ENCODE results near the gene ALK.

The ALK gene

DNA sequence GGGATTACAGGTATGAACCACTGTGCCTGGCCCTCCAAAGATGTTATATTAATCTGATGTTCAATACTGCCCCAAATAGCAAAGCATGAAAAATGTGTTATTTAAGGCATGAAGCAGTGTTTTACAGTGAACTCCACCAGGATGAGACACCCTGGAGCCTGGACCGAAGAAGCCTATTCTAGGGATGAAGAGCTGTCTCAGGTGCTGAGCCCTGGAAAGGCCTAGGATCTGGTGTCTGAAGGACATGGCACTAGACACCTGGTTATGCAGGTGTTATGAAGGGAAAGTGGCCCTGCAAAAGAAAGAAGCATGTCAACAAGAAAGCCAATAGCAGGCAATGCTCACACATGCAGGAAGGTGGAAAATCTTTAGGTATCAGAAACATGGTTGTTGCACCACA lies 431.8 kb downstream of the ALK start:
- no peak for TF ChIP-seq CTCF (IDR thresholded peaks at IDR 0.05; ENCODE audit: borderline replicate concordance, insufficient read depth, low read depth, low read length)

DNA sequence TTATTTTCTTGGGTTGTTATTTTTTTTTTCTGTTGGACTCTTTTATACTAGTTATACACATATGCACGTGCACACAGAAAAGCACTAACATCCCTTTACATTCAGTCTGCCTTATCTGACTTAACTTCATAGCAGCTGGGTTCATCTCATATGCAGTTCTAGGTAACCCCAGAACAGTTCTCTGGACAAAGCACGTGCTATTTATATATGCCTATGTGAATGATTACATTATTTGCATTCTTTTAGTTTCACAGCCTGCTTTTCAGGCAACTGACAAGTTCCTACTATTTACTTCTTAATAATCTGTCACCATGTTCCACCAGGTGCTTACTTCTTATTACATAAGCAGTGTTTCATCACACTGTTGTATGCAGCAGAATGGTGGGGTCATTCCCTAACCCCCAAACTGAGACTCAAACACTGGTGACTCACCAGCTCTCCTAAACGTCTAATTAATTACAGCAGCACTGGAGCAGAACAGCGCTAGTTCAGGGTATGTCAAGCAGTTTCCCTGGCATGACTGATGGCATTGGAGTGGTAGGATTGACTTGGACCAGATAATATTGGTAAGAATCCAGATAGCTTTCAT lies 433.3 kb downstream of the ALK start:
- TF ChIP-seq CTCF (IDR thresholded peaks at IDR 0.05; ENCODE audit: borderline replicate concordance, insufficient read depth, low read depth, low read length) = no peak
- no peak overlapping the region for H3K4me3 ChIP-seq (ENCODE audit: low read depth, low read length)

More for the DNA sequence above, 431.8 kb downstream of the ALK start:
- no peak overlapping the region for H3K4me3 ChIP-seq (ENCODE audit: low read depth, low read length)

DNA sequence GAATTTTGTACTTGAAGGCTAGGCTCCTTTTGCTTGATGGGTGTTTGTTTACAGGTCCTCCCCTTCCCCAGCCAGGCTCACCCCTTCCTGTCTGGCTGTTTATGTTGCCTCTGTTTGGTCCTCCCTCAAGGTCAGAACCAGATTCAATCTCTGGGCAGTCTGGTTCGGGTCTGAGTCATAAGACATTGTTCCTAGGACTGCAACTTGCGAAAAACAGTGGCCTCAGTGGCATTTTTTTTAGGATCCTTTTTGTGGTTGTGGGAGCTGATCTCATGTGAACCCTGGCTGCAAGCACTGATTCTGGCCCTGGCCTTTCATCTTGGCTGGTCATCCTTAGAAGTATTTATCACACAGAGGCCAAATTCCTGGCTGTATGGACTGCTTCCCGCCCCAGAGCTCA lies 435.8 kb downstream of the ALK start:
- no peak for TF ChIP-seq CTCF (IDR thresholded peaks at IDR 0.05; ENCODE audit: borderline replicate concordance, insufficient read depth, low read depth, low read length)
- H3K4me3 ChIP-seq (ENCODE audit: low read depth, low read length) = no peak overlapping the region

GRCh38 chr2:29485117-29485516 lies 436.3 kb downstream of the ALK start:
- no peak overlapping the region for H3K4me3 ChIP-seq (ENCODE audit: low read depth, low read length)
- no peak for TF ChIP-seq CTCF (IDR thresholded peaks at IDR 0.05; ENCODE audit: borderline replicate concordance, insufficient read depth, low read depth, low read length)

- no peak overlapping the region for H3K4me3 ChIP-seq (ENCODE audit: low read depth, low read length)
- TF ChIP-seq CTCF (IDR thresholded peaks at IDR 0.05; ENCODE audit: borderline replicate concordance, insufficient read depth, low read depth, low read length) = no peak
Measured at GRCh38 chr2:29482867-29483266, 438.5 kb downstream of the ALK start.

DNA sequence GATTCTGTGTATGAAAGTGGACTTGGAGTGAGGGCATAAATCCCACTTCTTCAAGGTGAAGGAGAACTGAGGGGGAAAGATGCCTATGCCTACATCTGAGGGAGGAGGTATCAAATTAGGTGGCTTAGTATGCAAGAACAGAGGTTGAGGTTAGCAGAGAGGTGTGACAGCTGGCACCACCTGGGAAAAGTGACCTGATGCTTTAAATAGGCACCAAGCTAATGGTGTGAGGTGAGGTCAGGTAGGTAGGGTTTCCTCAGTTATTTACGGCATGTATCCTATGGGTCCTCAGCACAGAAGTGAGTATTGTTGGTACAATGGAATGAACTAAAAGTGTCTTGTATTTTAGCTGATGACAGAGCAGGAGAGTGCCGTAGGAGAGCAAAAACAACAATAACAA lies 439.0 kb downstream of the ALK start:
- no peak for TF ChIP-seq CTCF (IDR thresholded peaks at IDR 0.05; ENCODE audit: borderline replicate concordance, insufficient read depth, low read depth, low read length)
- no peak overlapping the region for H3K4me3 ChIP-seq (ENCODE audit: low read depth, low read length)

- H3K4me3 ChIP-seq (ENCODE audit: low read depth, low read length) = no peak overlapping the region
- TF ChIP-seq CTCF (IDR thresholded peaks at IDR 0.05; ENCODE audit: borderline replicate concordance, insufficient read depth, low read depth, low read length) = no peak
Measured at GRCh38 chr2:29481313-29481712, 440.1 kb downstream of the ALK start.
